Activated CD8-positive, alpha-beta memory T cell treated with anti-CD3 and anti-CD28 coated beads, Interleukin-2, amount 50 U/mL, for 24 hours (primary cell): ENCODE results near the gene ZSCAN10.
"Not testable (repeated sequence)": the region's sequence is repeated elsewhere in the genome, so short reads cannot be mapped to it uniquely, and the experiment has no call there.

ENCODE experiments used
- DNase-seq: peaks from one replicate; pipeline ENCODE4 v3.0.0-alpha.2; 2020; ENCODE audit errors: extremely low read depth

ZSCAN10 gene

GRCh38 chr16:3098459-3099394 is at the start of gene ZSCAN10:
ZSCAN10 (minus strand) TSS chr16:3099294; CDS start chr16:3092937, 6,357 bp downstream.
- DNase-seq = no peak

GRCh38 chr16:3148256-3149192 is 49.4 kb upstream of the ZSCAN10 start:
- no peak for DNase-seq

GRCh38 chr16:3147757-3148104 is 48.6 kb upstream of the ZSCAN10 start:
- no peak for DNase-seq

- no peak for DNase-seq
These were observed 48.1 kb upstream of the ZSCAN10 start for GRCh38 chr16:3147046-3147756.

- no peak for DNase-seq
These were observed 46.6 kb upstream of the ZSCAN10 start for GRCh38 chr16:3145660-3146059.

GRCh38 chr16:3145151-3145550 is 46.1 kb upstream of the ZSCAN10 start:
- DNase-seq = no peak

GRCh38 chr16:3144321-3144983 is 45.4 kb upstream of the ZSCAN10 start:
- no peak for DNase-seq

GRCh38 chr16:3143598-3144320 is 44.7 kb upstream of the ZSCAN10 start:
- no peak for DNase-seq

GRCh38 chr16:3143189-3143588 is 44.1 kb upstream of the ZSCAN10 start:
- DNase-seq = no peak

GRCh38 chr16:3142770-3143169 is 43.7 kb upstream of the ZSCAN10 start:
- DNase-seq = no peak

GRCh38 chr16:3142327-3142726 is 43.2 kb upstream of the ZSCAN10 start:
- no peak for DNase-seq

GRCh38 chr16:3141781-3142311 is 42.8 kb upstream of the ZSCAN10 start:
- DNase-seq = no peak

GRCh38 chr16:3140603-3141427 is 41.7 kb upstream of the ZSCAN10 start:
- no peak for DNase-seq

GRCh38 chr16:3139561-3139960 is 40.5 kb upstream of the ZSCAN10 start:
- DNase-seq = not testable (repeated sequence)

- DNase-seq = no peak
These were observed 39.8 kb upstream of the ZSCAN10 start for GRCh38 chr16:3138823-3139426.

- DNase-seq = no peak
These were observed 39.2 kb upstream of the ZSCAN10 start for GRCh38 chr16:3138342-3138741.

- DNase-seq = no peak
These were observed 38.2 kb upstream of the ZSCAN10 start for GRCh38 chr16:3137267-3137666.

- no peak for DNase-seq
These were observed 36.1 kb upstream of the ZSCAN10 start for GRCh38 chr16:3135126-3135715.
